HG03039 (cell line): ENCODE measurements around the gene XAF1.
"Not testable (repeated sequence)": the region's sequence is repeated elsewhere in the genome, so short reads cannot be mapped to it uniquely, and the experiment has no call there.

Source experiments
- ATAC-seq: cut with Tn5 transposase; IDR thresholded peaks from one replicate; pipeline ENCODE4 v1.9.1; 2021; ENCODE audit warnings: mild to moderate bottlenecking, moderate library complexity; ENCODE audit not compliant: unreplicated experiment

XAF1 gene

DNA sequence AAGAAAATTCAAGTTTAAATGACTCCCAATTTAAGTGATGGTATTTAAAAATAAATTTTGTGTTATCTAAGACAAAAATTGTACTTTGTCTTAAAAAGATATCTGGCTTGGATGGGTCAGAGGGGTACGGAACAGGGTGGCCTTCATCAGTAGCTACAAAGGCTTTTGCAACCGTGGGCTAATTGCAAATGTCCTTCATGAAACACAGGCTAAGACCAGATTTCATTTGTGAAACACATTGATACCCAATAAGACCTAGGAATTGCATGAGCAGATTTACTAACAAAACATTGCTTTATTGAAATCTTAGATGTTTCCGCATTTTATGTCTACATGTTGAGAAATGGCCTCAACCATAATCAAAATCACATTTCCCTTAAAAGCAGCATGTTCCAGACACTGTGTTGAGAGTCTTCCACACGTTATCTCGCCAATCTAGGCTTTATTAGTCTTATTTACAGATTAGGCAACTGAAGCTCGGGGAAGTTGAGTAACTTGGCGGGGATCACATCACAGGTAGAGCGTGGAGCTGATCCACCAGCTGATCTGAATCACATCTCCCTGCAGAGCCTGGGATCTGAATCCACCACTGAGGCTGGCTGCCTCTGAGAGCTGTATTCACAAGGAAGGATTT lies 42.0 kb downstream of the XAF1 start:
- ATAC-seq = no peak

DNA sequence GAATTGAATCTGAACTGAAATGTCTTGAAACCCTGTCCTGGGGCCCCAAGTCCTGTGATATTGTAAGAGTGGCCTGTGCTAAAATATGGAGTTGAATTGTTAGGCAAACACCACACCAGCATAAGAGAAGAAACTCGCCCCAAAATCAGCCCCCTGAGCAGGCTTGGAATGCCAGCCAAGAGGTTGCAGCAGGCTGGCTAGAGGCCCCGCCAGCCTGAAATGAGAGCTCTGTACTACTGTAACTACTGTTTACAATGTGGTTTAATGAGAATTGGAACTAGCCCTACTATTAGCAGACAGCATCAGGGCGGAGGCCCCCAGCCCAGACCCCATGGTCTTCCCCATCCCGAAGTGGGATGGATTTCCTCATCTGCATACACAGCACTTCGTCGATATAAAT lies 43.9 kb downstream of the XAF1 start:
- no peak for ATAC-seq

DNA sequence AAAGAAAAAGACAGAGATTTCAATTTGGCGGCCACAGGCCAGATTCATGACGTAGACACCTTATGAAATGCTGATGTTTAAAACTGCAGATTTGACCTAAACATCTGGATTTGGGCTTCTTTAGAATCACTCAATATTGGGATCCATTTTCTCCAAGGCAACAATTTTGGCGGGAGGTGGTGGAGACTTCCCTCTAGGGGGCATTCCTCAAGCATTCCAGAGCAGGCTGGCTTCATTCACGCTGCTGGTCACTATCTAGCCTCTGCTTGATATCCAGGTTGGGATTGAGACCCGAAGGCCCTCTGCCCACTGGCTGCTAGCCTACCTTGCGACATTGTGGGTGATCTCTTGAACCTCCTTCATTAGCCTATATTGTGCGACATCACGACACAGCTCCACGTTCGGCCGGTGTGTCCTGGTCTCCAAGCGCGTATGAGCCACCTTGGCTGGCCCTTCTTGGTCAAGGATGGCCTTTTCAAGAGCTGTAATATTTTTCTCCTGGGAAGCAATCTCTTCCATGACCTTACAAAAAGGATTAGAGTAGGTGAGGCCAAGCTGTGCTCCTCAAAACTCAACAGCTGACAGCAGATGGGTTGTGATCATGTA lies 44.7 kb downstream of the XAF1 start:
- ATAC-seq = no peak

DNA sequence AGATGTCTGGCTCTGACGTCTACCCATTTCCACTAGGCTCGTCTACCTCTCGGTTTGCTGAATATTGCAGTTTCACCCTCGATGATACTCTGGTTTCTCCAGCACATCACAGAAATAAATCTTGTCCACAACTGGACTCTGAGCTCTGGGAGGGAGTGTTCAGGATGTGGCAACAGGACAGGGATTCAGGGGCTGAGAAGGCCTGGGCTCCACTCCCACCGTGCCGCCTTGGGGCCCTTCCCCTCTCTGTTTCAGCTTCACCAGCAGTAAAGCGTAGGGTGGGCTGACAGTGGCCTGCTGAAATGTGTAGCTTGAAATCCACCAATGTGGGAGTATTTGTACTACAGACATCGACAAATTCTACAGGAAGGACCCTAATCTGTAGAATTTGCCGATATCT lies 55.7 kb downstream of the XAF1 start:
- no peak for ATAC-seq

DNA sequence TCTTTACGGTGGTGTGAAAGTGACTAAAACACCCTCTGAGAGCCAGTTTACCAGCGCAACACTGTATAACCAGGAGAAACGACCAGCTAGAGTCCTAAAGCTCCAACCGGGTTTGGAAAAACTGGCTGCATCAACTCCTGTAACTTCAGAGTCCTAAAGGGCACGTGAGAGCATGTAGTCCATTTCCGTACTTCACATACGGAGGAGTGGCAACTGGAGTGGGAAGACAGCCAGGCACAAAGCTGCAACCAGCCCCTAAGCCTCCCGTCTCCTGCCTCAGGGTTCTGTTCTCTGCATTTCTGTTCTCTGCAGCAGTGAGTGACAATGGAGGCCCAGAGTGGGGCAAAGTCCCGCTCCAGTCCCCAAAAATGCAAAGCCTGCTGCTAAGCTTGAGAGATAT lies 56.4 kb downstream of the XAF1 start:
- ATAC-seq = no peak

DNA sequence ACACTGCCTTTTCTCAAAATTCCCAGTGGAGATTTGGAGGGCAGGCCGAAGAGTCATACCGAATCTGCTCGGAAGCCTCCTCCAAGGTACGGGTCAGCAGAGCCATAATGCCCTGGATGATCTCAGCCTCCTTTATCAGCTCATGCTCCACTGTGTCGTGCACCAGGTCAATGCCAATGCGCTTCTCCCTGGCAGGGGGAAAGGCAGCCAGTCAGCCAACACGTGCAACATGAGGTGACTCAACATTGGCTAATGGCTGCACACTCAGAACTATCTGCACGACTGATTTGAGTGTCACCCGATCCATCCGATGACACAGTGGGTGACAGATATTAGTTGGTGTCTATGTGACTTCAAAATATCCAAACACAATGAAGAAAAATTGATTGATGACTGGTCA lies 59.9 kb downstream of the XAF1 start:
- ATAC-seq = no peak

DNA sequence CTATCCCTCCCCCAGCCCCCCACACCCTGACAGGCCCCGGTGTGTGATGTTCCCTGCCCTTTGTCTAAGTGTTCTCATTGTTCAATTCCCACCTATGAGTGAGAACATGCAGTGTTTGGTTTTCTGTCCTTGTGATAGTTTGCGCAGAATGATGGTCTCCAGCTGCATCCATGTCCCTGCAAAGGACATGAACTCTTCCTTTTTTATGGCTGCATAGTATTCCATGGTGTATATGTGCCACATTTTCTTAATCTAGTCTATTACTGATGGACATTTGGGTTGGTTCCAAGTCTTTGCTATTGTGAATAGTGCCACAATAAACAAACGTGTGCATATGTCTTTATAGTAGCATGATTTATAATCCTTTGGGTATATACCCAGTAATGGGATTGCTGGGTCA lies 60.5 kb downstream of the XAF1 start:
- ATAC-seq = not testable (repeated sequence)

DNA sequence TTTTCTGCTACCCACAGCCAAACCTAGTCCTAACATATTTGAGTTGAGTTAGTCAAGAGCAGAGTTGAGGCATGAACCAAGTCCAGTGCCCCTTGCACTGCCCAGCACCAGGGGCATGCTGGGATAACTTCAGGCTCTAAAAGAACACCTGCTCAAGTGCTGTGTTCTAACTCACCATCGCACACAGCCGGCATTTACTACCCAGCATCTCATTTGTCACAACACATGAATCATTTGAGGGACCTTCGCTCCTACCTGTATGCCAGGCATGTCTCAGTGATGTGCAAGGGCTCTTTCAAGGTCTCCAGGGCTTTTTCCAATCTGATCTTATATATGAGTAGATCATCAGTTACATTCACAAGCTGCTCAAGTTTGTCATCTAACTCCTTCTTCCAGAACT lies 63.1 kb downstream of the XAF1 start:
- no peak for ATAC-seq

DNA sequence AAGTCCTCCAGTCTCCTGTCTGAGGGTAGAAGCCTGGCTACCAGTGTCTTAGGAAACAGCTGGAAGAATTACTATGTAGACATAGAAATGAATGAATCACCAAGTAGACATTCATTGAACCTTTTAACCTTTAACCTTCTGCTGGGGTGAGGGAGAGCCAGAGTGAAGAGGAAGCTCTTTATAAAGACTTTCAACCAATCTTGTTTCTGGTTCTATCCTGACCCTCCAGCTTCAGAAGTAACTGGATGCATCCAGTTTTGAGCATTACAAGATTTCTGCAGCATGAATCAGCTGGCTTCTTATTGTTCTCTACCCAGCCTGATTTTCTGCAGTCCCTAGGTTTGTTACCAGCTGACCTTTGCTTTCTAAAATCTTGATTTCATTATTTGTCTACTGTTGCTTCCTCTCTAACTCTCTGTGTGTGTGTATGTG lies 67.2 kb downstream of the XAF1 start:
- ATAC-seq = no peak
